WTC11 (cell line): ENCODE data around the gene TRIM47.

ENCODE experiments used
- CTCF ChIP-seq: fragments of 200-600 bp; IDR thresholded peaks from 2 replicates; pipeline ENCODE4 v1.8.0; 2022; ENCODE audit warnings: antibody characterized with exemption
- KAT7 ChIP-seq: sonication (generic); formaldehyde crosslinking; IDR thresholded peaks from 2 replicates; pipeline ENCODE4 v1.8.1; 2023; ENCODE audit warnings: missing genetic modification reagents, mild to moderate bottlenecking, borderline replicate concordance
- MAX ChIP-seq: sonication (generic); formaldehyde crosslinking; IDR thresholded peaks from 2 replicates; pipeline ENCODE4 v1.8.0; 2022; ENCODE audit warnings: mild to moderate bottlenecking, missing genetic modification reagents
- NR1H2 ChIP-seq: sonication (generic); formaldehyde crosslinking; IDR thresholded peaks from 2 replicates; pipeline ENCODE4 v1.9.0; 2021; ENCODE audit warnings: mild to moderate bottlenecking, moderate library complexity, missing genetic modification reagents
- NR2C2 ChIP-seq: sonication (generic); formaldehyde crosslinking; IDR thresholded peaks from 2 replicates; pipeline ENCODE4 v1.8.0; 2022; ENCODE audit warnings: mild to moderate bottlenecking, missing genetic modification reagents
- RELA ChIP-seq: sonication (generic); formaldehyde crosslinking; IDR thresholded peaks from 2 replicates; pipeline ENCODE4 v1.8.1; 2022; ENCODE audit warnings: missing genetic modification reagents, mild to moderate bottlenecking, borderline replicate concordance
- ZNF219 ChIP-seq: sonication (generic); formaldehyde crosslinking; IDR thresholded peaks from 2 replicates; pipeline ENCODE4 v1.8.0; 2023; ENCODE audit warnings: missing genetic modification reagents, mild to moderate bottlenecking, borderline replicate concordance
- TF ChIP-seq, protein P1 (sequence below): fragments of 250-450 bp; sonication (Bioruptor Pico); conservative IDR thresholded peaks from 2 replicates; pipeline ENCODE4 v1.9.0; 2021; ENCODE audit warnings: mild to moderate bottlenecking
- TF ChIP-seq, protein P2 (sequence below): sonication (generic); formaldehyde crosslinking; IDR thresholded peaks from 2 replicates; pipeline ENCODE4 v1.8.0; 2022; ENCODE audit warnings: missing genetic modification reagents
- TF ChIP-seq, protein P3 (sequence below): fragments of 250-450 bp; sonication (Bioruptor Pico); IDR thresholded peaks from 2 replicates; pipeline ENCODE4 v2.1.2; 2022; ENCODE audit warnings: mild to moderate bottlenecking, moderate library complexity
- TF ChIP-seq, protein P4 (sequence below): sonication (generic); formaldehyde crosslinking; IDR thresholded peaks from 2 replicates; pipeline ENCODE4 v1.8.1; 2023; ENCODE audit warnings: mild to moderate bottlenecking, missing genetic modification reagents, moderate library complexity
- TF ChIP-seq, protein P5 (sequence below): sonication (generic); formaldehyde crosslinking; IDR thresholded peaks from 2 replicates; pipeline ENCODE4 v1.8.1; 2022; ENCODE audit warnings: low read depth, mild to moderate bottlenecking, moderate library complexity, missing genetic modification reagents, borderline replicate concordance

- TF ChIP-seq NR1H2 (CRISPR knock-in tag) (no peak), ZNF219 (CRISPR knock-in tag) (no peak), MAX (CRISPR knock-in tag) (no peak), CTCF (no peak), KAT7 (no peak), NR2C2 (CRISPR knock-in tag) (no peak), RELA (no peak)
- TF ChIP-seq, protein P1, sequence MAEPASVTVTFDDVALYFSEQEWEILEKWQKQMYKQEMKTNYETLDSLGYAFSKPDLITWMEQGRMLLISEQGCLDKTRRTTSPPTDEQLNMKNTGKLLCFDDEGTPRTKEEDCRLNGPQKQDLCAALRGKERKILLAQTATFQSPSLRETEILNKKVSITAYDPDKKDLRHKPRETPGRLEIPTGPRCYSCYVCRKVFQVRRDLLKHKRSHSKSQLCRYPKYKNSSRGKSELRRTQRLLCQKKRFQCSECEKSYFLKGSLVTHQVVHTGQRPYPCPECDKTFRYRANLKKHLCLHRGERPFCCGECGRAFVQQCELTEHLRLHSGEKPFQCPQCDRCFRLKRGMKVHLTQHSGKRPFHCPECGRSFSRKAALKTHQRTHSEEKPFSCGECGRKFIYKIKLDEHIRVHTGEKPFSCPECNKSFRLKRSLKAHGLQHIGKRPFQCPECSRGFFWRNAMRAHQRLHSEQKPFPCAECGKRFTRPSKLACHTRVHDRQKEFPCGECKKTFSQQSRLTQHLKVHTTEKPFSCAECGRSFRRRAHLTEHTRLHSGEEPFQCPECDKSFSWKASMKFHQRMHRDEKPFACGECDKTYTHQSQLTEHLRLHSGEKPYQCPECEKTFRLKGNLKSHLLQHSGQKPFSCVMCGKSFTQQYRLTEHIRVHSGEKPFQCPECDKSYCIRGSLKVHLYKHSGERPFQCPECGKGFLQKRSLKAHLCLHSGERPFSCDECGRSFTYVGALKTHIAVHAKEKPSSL (CRISPR knock-in tag) = no peak
- TF ChIP-seq, protein P2, sequence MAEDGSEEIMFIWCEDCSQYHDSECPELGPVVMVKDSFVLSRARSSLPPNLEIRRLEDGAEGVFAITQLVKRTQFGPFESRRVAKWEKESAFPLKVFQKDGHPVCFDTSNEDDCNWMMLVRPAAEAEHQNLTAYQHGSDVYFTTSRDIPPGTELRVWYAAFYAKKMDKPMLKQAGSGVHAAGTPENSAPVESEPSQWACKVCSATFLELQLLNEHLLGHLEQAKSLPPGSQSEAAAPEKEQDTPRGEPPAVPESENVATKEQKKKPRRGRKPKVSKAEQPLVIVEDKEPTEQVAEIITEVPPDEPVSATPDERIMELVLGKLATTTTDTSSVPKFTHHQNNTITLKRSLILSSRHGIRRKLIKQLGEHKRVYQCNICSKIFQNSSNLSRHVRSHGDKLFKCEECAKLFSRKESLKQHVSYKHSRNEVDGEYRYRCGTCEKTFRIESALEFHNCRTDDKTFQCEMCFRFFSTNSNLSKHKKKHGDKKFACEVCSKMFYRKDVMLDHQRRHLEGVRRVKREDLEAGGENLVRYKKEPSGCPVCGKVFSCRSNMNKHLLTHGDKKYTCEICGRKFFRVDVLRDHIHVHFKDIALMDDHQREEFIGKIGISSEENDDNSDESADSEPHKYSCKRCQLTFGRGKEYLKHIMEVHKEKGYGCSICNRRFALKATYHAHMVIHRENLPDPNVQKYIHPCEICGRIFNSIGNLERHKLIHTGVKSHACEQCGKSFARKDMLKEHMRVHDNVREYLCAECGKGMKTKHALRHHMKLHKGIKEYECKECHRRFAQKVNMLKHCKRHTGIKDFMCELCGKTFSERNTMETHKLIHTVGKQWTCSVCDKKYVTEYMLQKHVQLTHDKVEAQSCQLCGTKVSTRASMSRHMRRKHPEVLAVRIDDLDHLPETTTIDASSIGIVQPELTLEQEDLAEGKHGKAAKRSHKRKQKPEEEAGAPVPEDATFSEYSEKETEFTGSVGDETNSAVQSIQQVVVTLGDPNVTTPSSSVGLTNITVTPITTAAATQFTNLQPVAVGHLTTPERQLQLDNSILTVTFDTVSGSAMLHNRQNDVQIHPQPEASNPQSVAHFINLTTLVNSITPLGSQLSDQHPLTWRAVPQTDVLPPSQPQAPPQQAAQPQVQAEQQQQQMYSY (CRISPR knock-in tag) = no peak
- TF ChIP-seq, protein P3, sequence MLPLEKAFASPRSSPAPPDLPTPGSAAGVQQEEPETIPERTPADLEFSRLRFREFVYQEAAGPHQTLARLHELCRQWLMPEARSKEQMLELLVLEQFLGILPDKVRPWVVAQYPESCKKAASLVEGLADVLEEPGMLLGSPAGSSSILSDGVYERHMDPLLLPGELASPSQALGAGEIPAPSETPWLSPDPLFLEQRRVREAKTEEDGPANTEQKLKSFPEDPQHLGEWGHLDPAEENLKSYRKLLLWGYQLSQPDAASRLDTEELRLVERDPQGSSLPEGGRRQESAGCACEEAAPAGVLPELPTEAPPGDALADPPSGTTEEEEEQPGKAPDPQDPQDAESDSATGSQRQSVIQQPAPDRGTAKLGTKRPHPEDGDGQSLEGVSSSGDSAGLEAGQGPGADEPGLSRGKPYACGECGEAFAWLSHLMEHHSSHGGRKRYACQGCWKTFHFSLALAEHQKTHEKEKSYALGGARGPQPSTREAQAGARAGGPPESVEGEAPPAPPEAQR (CRISPR knock-in tag) = no peak
- TF ChIP-seq, protein P4, sequence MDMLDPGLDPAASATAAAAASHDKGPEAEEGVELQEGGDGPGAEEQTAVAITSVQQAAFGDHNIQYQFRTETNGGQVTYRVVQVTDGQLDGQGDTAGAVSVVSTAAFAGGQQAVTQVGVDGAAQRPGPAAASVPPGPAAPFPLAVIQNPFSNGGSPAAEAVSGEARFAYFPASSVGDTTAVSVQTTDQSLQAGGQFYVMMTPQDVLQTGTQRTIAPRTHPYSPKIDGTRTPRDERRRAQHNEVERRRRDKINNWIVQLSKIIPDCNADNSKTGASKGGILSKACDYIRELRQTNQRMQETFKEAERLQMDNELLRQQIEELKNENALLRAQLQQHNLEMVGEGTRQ (CRISPR knock-in tag) = no peak
- TF ChIP-seq, protein P5, sequence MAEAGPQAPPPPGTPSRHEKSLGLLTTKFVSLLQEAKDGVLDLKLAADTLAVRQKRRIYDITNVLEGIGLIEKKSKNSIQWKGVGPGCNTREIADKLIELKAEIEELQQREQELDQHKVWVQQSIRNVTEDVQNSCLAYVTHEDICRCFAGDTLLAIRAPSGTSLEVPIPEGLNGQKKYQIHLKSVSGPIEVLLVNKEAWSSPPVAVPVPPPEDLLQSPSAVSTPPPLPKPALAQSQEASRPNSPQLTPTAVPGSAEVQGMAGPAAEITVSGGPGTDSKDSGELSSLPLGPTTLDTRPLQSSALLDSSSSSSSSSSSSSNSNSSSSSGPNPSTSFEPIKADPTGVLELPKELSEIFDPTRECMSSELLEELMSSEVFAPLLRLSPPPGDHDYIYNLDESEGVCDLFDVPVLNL (CRISPR knock-in tag) = no peak
These were observed 41.8 kb downstream of the TRIM47 start for GRCh38 chr17:75836605-75837004.
